HG02852 (cell line): ENCODE measurements around the gene CCDC85C.

Source experiments
- ATAC-seq: cut with Tn5 transposase; IDR thresholded peaks from one replicate; pipeline ENCODE4 v1.9.1; 2021; ENCODE audit warnings: mild to moderate bottlenecking, moderate library complexity; ENCODE audit not compliant: unreplicated experiment

The CCDC85C gene

DNA sequence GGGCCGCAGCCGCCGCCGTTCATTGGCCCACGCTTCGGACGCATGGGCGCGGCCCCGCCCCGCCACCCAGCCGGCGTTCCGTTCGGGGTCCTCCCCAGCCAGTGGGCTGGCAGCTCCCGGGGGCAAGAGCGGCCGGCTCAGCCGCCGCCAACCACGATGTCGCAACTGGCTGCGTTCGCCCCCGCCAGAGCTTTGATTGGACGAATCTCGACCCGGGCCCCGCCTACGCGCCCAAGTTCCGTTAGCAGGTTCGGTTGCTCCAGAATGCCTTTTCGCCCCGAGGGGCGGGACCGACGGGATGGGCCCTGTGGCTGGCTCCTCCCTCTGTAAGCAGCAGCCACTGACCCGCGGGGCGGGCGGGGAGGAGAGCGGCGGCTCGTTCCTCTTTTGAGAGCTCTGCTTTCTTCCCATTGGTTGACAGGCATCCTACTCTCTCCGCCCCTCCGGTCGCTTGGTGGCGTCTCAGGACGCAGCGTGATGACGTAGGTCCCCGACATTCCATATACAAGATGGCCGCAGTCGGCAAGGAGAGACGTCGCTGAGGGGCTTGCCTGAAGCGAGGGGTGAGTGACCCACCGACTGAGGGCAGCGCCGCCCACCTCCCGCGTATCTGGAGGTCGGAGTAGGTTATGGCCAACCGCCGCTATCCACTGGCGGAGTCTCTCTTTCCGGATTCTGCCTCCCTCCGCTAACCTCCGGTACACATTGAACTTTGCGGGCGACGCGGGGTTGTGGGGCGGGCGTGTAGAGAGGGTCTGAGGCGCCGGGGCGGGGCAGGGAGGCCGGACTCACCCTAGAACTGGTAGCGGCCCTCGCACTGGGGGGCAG is 122.9 kb downstream of the CCDC85C start, which contains the start of gene CCNK:
CCNK (plus strand) TSS at position 493 of the 828 bp plus-strand sequence. CDS start 11,269 bp downstream, outside the sequence.
- peak; percentile 86 for ATAC-seq

DNA sequence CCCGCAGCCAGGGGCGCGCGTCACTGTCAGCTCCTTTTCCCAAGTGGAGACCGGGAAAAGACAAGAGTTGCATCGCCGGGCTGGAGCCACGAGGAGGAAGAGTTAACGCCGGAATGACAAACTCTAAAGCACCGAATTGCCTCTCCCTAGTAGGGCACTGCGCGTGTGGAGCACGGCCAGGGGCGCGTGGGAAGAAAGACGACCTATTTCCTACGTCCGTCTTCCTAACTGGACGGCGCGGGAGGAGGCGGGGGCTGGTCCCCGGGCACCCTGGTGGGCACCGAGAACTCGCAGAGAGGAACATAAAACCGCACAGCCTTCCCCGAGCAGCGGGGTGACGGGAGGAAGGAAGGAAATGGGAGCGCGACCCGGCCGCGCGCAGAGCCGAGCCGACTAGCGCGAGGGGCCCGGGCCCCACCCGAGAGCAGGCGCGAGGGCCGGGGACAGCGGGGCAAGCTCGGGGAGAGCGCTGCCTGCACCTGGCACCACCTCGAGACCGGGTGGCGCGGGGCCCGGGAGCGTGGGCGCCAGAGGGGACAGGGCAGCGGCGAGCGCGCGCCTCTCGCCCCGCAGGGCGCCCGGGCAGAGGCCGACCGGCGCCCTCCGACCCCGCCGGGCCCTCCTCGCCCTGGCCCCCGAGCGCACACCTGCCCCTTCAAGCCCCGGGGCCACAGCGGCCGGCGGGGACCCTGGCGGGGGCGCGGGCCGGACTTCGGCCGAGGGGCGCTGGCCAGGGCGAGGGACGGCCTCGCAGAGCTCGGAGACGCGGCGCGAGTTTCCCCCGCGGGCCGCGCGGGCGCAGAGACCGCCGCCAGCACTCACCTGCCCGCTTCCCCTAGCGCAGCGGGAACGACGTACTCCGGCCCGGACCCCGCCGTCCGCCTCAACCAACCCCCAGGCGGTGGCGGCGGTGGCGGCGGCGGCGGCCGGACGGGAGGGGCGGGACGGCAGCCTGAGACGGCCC is 123.8 kb downstream of the CCDC85C start, which contains the start of gene SETD3:
SETD3 (minus strand) TSS at position 954 of the 964 bp plus-strand sequence. CDS start 15,054 bp downstream, outside the sequence.
- ATAC-seq: peak; percentile 7

DNA sequence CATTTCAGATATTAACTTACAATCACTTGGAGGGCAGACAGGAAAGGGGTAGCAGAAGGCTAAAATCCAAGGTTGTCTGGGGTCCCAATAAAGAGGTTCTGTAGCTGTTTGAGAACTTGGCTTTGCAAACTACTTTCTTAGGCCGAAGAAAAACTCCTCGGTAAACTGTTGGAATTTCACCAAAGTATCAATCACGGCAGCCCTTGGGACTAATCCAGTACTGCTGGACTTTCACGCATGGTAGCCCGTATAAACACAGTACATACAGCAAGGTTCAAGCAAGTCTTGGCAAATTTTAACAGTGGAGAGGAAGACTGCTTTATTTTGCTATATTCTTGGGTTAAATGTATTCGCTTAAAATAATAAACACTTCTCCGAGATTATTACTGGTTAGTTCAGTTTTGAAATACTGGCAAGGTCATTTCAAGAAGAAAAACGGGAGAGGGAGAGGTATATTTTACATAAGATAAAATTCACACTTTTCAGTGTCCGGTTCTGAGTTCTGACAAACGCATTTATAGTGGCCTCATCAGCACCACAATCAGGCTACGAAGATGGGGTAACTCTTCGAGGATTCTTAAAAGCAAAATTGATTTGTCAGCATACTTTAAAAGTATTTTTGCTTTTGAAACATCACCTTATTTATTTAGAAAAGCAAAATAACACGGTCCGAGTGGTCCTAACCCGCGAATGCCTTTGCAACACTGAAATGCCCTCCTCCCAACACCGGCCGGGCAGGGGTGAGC is 124.7 kb downstream of the CCDC85C start:
- no peak for ATAC-seq

GRCh38 chr14:99478128-99478527 is 125.9 kb downstream of the CCDC85C start:
- no peak for ATAC-seq

- no peak for ATAC-seq
These were observed 127.1 kb downstream of the CCDC85C start for GRCh38 chr14:99476864-99477263.

GRCh38 chr14:99475660-99476059 is 128.3 kb downstream of the CCDC85C start:
- no peak for ATAC-seq

DNA sequence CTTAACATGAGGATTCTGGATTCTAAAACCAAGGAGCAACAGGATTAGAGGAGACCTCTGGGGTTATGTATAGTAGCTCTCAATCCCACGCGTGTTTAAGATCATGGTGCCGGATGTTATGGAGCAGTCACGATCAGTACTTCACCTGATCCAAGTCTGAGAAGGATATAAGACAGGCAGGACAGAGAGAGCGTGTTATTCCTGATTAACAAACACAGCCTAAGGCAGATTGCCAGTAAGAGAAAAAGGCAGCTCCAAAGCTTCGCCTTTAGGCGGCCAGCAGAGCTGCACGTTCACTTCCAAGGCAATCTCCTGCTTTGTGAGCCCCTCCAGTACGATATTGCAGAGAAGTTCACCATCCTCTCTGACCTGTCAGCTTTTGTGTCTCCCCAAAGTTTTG is 128.8 kb downstream of the CCDC85C start:
- no peak for ATAC-seq

DNA sequence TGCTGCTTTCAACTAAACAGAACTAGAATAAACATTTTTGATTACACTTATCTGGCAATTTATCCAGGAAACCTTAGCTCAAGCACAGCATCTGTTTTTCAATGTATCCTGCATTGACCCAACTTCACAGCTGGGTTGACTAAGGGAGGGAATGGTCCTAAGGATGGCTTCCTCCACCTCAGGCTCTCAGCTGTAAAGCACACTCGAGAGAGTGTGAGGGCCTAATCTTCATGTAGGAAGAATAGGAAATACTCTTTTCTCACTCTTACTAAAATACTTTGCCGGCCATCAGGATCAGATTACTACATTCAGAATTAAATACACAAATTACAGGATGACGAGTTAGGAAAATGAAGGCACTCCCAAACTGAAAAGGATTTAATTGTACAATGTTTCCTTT is 130.5 kb downstream of the CCDC85C start:
- no peak for ATAC-seq

- ATAC-seq: no peak
These were observed 131.1 kb downstream of the CCDC85C start for GRCh38 chr14:99472937-99473336.

DNA sequence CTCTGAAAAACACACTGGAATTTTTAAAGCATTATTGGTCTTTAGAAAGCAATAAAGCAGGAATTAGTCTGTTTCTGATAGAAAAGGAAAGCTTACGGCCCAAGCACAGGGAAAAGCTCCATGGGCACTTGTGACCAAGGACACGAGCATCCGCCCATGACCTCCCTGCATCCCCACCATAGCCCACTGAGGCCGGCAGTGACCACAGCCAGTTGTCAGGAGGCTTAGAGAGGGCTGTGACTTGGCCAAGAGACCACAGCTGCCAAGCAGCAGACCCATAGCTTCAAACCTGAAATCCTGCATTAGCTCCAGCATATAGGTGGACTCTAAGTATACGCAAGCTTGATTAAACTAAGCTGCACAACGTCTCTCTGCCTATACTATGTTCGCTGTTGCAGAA is 132.3 kb downstream of the CCDC85C start:
- no peak for ATAC-seq

GRCh38 chr14:99468836-99469592 is 135.0 kb downstream of the CCDC85C start:
- no peak for ATAC-seq

GRCh38 chr14:99468081-99468480 is 135.9 kb downstream of the CCDC85C start:
- no peak for ATAC-seq

DNA sequence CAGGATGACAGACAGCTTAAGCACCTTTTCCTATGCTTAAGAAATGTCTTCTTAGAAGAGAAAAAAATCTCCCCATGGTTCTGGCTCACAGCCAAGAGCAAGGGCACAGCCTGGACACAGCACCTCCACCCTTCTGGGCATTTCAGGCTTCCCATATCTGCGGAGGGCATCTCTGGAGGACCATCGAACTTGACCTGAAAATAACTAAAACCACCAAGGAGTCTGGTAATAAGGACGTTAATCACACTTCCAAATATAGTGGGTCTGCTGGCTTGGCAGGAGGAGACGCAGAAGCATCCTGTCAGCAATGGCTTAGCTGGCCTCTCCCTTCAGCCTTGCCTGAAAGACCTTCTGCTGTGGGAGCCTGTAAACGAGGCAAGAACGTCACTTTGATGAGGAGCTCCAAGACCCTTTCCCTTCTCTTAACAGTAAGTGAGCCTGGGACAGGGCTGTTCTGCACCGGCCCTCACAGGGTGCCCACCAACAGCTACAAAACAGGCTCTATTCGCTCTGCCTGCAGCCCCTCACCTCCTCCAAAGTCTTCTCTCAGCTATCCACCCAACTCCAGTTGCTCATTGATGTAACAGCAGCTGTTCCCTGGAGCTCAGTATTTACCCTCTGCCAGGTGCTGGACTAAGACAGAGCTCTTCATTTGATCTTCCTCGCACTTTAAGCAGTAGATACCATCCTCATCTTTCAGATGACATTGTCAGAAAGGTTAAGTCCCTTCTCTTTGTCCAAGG is 136.5 kb downstream of the CCDC85C start:
- no peak for ATAC-seq

DNA sequence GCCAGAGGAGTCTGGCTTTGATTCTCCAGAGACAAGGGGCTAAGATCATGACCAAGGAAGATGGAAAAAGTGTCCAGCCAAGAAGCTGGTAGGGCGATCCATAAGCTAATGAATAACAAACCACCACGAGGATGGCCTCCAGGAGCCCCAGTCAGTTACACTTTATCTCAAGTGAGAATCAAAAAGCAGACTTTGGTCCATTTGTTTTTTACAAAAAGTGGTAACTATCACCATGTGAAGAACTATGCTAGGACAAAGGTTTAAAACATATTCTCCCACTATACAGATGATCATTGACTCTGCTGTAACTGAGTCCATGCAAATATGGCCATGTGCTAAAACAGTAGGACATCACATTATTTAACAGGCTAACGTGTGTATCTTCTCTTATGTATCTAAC is 137.2 kb downstream of the CCDC85C start:
- no peak for ATAC-seq

- no peak for ATAC-seq
These were observed 138.7 kb downstream of the CCDC85C start for GRCh38 chr14:99465288-99465687.

GRCh38 chr14:99463974-99464373 is 140.0 kb downstream of the CCDC85C start:
- no peak for ATAC-seq

DNA sequence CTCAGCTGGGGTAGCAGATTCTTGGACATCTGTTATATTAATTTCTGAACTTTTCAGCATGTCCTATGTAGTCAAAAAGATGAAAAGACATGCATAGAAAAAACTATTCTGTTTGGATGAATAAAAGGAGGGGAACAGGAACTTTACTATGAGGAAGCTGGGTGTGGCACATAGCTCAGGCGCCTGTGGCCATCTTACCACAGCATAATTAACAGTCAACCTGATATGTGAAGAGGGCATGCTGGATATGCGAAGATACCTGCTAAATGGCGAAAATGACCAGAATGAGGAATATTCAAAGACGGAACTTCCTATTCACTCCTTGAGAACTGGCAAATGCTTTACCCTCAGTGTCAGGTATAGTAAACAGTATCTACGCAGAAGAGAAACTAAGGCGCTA is 141.8 kb downstream of the CCDC85C start:
- ATAC-seq: no peak

DNA sequence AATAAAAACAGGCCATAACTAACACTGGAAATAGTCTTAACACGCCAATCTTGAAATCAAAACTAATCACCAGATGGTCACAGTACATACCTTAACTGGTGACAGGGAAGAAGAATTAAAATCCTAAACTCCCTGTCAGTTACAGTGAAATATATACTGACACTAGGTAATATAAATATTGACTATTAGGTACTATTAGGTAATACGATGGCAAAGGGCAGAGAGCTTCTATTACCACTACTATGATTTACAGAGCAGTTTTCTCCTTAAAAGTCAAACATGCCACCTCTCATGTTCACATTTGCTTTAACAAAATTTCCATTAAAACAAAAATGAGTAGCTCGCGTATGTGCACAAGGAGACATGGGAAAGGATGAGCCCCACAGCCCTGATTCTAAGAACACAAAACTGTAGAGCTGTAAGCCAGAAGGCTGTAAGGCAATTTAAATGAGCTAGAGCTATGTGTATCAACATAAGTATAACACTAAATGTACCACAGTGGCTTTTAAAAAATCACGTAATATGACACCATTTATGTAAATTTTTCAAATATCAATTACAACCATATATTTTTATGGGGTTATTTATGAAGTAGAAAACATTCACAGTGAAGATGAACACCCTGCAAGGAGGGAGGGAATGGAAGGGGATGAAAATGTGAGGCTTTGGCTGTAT is 142.5 kb downstream of the CCDC85C start:
- ATAC-seq: no peak

DNA sequence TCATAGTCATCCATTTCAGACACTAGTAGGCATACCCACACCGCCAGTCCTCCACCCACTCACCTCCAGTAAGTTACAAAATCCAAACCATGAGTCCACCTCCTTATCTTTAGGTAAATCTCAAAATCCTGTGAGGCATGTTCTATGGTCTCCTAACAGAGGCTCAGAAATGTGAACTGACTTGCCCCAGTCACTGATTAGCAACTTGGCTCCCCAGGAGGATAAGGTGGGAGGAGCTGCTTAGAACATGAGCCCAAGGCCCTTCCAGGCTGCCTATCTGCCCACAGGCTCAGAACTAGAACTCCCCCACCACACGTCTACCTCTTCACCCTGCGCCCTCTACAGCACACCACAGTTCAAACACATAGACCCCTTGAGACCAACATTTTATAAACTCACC is 143.2 kb downstream of the CCDC85C start:
- no peak for ATAC-seq
